HepG2 (cell line): Measurements from ENCODE around the gene SMARCA2. TPM values are rescaled to one million over a fixed set of nuclear protein-coding genes. Genes with fewer than 3 reads are reported as not detected.
A peak's percentile ranks its signal among the peaks of the same experiment; 100 is the strongest.

Source experiments
- CHD2 ChIP-seq: IDR thresholded peaks from 2 replicates; pipeline ENCODE4 v1.6.1; 2011; ENCODE audit warnings: low read depth, low read length, improper control_type of control experiment
- HOXA3 ChIP-seq: sonication (generic); formaldehyde crosslinking; IDR thresholded peaks from 2 replicates; pipeline ENCODE4 v1.5.0; 2020; ENCODE audit warnings: missing genetic modification reagents
- NBN ChIP-seq: fragments of 450-650 bp; conservative IDR thresholded peaks from 2 replicates; pipeline ENCODE4 v1.6.1; 2017
- PAXIP1 ChIP-seq: sonication (generic); formaldehyde crosslinking; conservative IDR thresholded peaks from 2 replicates; pipeline ENCODE4 v1.4.0; 2020; ENCODE audit warnings: mild to moderate bottlenecking, missing genetic modification reagents, moderate library complexity
- PHF21A ChIP-seq: sonication (generic); formaldehyde crosslinking; IDR thresholded peaks from 2 replicates; pipeline ENCODE4 v1.5.0; 2020; ENCODE audit warnings: mild to moderate bottlenecking, missing genetic modification reagents
- SALL1 ChIP-seq: sonication (generic); formaldehyde crosslinking; IDR thresholded peaks from 2 replicates; pipeline ENCODE4 v1.8.0; 2022; ENCODE audit warnings: mild to moderate bottlenecking, missing genetic modification reagents
- SRY ChIP-seq: sonication (generic); formaldehyde crosslinking; IDR thresholded peaks from 2 replicates; pipeline ENCODE4 v1.8.0; 2022; ENCODE audit warnings: mild to moderate bottlenecking, missing genetic modification reagents
- ZBTB1 ChIP-seq: sonication (generic); formaldehyde crosslinking; IDR thresholded peaks from 2 replicates; pipeline ENCODE4 v1.4.0; 2020; ENCODE audit warnings: missing genetic modification reagents, borderline replicate concordance
- ZHX2 ChIP-seq, 2 experiments: sonication (generic) in 1 of 2; formaldehyde crosslinking in 1 of 2; IDR thresholded peaks; 2 replicates each; pipeline versions ENCODE4 v1.6.1 to v1.9.0; 2014 to 2022; ENCODE audit warnings: antibody characterized with exemption in 1 of 2, borderline replicate concordance in 1 of 2, inconsistent platforms in 1 of 2, low read depth in 1 of 2, missing genetic modification reagents in 1 of 2
- ZNF558 ChIP-seq: sonication (generic); formaldehyde crosslinking; IDR thresholded peaks from 2 replicates; pipeline ENCODE4 v1.9.0; 2022; ENCODE audit warnings: mild to moderate bottlenecking, missing genetic modification reagents, borderline replicate concordance
- polyA plus RNA-seq, 8 experiments: library from polyadenylated mRNA; depleted of rRNA in 3 of 8; stranded (reverse) in 7 of 8; unstranded in 1 of 8; fragments of >200 nt; fragmentation: Illumina TruSeq in 4 of 8; extraction: Trizol in 4 of 8; gene quantifications; 2 replicates each; pipeline versions ENCODE4 v1.2.1 to v1.2.3, GENCODE V29; 2011 to 2016; ENCODE audit warnings: low read depth in 4 of 8, missing spikeins in 1 of 8, mixed read lengths in 1 of 8; ENCODE audit not compliant: insufficient read depth in 1 of 8
- total RNA-seq, 5 experiments: library from RNA; depleted of rRNA; stranded (reverse); fragments of >200 nt; fragmentation: Illumina TruSeq; extraction: Trizol; gene quantifications; 2 replicates each; pipeline ENCODE4 v1.2.3, GENCODE V29; 2016; ENCODE audit warnings: low read depth in 1 of 5
- TF ChIP-seq, protein P1 (sequence below): sonication (generic); formaldehyde crosslinking; IDR thresholded peaks from 2 replicates; pipeline ENCODE4 v1.9.0; 2022; ENCODE audit warnings: low read depth, missing genetic modification reagents
- TF ChIP-seq, protein P2 (sequence below): sonication (generic); formaldehyde crosslinking; IDR thresholded peaks from 2 replicates; pipeline ENCODE4 v1.8.1; 2023; ENCODE audit warnings: missing genetic modification reagents, inconsistent platforms, borderline replicate concordance

Gene SMARCA2
- total and polyA plus RNA-seq, 2 of the 13 experiments (the other 11 are each of a cell fraction or from before 2014, with no cell fraction given) = 22.5 to 23.7 TPM

DNA sequence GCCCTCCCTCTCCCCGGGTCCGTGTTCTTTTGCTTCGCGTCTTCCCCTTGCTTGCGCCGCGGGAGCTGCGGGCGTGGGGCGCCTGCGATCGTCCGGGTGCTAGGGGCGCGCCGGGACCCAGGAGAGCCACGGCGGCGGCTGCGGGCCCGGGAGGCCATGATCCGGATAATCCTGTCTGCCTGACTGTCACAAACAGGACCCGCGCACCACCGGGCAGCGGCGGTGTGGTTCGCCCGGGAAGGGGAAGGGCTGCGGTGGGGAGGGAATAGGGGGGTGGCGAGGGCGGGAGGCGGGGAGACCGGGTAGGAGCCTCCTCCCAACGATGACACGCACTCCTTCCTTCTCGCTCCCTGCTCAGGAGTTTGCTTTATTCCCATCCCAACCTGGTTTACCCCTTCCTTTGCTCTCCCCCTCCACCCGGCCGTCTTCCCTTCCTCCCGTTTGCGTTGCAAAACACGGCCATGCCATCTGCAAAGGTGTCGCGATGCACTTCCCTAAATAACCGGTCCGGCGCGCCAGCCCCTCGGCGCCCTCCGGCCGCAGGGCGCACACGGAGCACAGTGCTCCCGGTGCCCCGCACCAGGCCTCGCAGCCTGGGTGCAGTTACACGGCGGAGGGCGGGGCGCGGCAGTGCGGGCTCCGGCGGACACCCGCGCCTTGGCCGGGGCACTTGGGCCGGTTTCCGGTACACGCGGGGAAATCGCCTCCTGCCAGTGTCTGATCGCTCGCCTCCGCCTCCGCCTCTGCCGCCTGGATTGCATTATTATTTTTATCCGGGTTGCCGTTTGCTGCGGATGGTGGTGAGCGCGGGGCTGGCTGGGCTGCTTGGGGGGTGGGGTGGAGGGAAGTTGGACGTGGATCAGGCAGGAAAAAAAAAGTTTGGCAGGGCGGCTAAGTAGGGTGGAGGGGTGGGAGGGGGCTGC lies 1.5 kb downstream of the SMARCA2 start (continued):
- TF ChIP-seq ZHX2 (IDR thresholded peaks at IDR 0.05; ENCODE audit: low read depth) = no peak
- TF ChIP-seq ZHX2 (CRISPR knock-in tag; IDR thresholded peaks at IDR 0.05; ENCODE audit: borderline replicate concordance) = no peak
- no peak for TF ChIP-seq ZBTB1 (CRISPR knock-in tag)
- TF ChIP-seq, protein P1, sequence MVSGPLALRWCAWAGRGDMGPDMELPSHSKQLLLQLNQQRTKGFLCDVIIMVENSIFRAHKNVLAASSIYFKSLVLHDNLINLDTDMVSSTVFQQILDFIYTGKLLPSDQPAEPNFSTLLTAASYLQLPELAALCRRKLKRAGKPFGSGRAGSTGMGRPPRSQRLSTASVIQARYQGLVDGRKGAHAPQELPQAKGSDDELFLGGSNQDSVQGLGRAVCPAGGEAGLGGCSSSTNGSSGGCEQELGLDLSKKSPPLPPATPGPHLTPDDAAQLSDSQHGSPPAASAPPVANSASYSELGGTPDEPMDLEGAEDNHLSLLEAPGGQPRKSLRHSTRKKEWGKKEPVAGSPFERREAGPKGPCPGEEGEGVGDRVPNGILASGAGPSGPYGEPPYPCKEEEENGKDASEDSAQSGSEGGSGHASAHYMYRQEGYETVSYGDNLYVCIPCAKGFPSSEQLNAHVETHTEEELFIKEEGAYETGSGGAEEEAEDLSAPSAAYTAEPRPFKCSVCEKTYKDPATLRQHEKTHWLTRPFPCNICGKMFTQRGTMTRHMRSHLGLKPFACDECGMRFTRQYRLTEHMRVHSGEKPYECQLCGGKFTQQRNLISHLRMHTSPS (CRISPR knock-in tag) = no peak
- TF ChIP-seq PHF21A (CRISPR knock-in tag) = no peak
- peak; percentile 15; the same call in 1 of the 2 replicates for TF ChIP-seq CHD2
- no peak for TF ChIP-seq HOXA3 (CRISPR knock-in tag)
- TF ChIP-seq NBN = no peak
- no peak for TF ChIP-seq SALL1
- peak; percentile 38; the same call in 1 of the 2 replicates for TF ChIP-seq ZNF558
- no peak for TF ChIP-seq SRY (CRISPR knock-in tag)
- no peak for TF ChIP-seq PAXIP1
- TF ChIP-seq, protein P2, sequence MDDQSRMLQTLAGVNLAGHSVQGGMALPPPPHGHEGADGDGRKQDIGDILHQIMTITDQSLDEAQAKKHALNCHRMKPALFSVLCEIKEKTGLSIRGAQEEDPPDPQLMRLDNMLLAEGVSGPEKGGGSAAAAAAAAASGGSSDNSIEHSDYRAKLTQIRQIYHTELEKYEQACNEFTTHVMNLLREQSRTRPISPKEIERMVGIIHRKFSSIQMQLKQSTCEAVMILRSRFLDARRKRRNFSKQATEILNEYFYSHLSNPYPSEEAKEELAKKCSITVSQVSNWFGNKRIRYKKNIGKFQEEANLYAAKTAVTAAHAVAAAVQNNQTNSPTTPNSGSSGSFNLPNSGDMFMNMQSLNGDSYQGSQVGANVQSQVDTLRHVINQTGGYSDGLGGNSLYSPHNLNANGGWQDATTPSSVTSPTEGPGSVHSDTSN = no peak
